NK-92 treated with Interleukin-12 subunit alpha and Interleukin-12 subunit beta, amount 100 ng/mL, for 24 hours (cell line): ENCODE results near the gene PCDHB7.
"Not testable (repeated sequence)": the region's sequence is repeated elsewhere in the genome, so short reads cannot be mapped to it uniquely, and the experiment has no call there.

Experiments used
- DNase-seq: peaks from one replicate; lab custom pipeline; 2025; lab: John Stamatoyannopoulos, UW

Gene PCDHB7

DNA sequence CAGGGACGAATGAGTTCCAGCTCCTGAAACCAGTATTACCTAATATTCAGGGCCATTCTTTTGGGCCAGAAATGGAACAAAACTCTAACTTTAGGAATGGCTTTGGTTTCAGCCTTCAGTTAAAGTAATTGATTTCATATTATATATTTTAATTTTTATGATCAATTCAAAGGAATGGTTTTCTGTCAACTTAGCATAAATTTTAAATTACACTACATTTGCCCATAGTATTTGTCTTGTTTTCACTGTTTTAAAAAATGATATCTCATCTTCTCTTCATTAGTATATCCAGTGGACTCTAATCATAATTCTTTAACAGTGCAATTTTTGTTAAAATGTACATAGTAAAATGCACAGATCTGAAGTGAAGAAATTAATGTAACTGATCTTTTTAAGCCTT, 7.9 kb downstream of the PCDHB7 start:
- DNase-seq: no peak

DNA sequence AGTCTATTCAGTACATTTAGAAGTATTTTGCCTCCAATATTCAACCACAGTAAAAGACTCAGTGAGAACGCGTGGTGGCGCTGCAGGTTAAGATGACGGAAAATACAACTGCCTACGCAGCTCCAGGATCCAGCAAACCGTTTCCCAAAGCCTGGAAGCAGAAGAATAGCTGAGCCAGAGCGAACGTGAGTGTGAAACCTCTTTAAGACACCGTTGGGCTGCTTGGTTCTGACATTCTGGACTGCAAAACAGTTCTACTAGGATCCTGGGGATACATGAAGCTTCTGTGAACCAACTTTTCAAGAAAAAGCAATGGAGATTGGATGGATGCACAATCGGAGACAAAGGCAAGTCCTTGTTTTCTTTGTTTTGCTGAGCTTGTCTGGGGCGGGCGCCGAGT, 9.8 kb downstream of the PCDHB7 start, which contains the start of gene PCDHB16:
PCDHB16 (plus strand) TSS at position 140 of the 400 bp plus-strand sequence; CDS start at position 313, 173 bp downstream.
- no peak for DNase-seq

DNA sequence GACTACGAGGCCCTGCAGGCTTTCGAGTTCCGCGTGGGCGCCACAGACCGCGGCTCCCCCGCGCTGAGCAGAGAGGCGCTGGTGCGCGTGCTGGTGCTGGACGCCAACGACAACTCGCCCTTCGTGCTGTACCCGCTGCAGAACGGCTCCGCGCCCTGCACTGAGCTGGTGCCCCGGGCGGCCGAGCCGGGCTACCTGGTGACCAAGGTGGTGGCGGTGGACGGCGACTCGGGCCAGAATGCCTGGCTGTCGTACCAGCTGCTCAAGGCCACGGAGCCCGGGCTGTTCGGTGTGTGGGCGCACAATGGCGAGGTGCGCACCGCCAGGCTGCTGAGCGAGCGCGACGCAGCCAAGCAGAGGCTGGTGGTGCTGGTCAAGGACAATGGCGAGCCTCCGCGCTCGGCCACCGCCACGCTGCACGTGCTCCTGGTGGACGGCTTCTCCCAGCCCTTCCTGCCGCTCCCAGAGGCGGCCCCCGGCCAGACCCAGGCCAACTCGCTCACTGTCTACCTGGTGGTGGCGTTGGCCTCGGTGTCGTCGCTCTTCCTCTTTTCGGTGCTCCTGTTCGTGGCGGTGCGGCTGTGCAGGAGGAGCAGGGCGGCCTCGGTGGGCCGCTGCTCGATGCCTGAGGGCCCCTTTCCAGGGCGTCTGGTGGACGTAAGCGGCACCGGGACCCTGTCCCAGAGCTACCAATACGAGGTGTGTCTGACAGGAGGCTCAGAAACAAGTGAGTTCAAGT, 11.8 kb downstream of the PCDHB7 start:
- DNase-seq: not testable (repeated sequence)

DNA sequence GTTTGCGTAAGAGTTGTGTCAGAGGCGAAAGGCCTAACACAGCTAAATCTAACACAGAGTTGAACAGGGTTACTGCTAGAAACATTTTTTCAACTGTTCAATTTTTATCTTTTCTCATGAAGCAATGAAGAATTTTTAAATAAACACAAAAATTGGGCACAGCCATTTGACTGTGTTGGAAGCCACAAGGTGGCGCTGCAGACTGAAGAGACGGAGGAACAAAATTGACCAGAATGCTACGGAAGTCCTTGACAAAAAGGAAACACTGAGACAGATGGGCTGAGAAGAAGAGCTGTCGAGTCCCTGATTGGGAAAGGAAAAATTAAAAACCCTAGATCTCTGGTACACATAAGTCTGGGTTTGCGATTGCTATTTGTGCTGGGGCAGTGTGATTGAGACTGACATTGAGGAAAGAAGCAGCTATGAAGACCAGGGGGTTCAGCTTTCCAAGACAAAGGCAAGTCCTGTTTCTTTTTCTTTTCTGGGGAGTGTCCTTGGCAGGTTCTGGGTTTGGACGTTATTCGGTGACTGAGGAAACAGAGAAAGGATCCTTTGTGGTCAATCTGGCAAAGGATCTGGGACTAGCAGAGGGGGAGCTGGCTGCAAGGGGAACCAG, 14.6 kb downstream of the PCDHB7 start, which contains the start of gene PCDHB9:
PCDHB9 (plus strand) TSS at position 265 of the 616 bp plus-strand sequence; CDS start at position 423, 158 bp downstream.
- no peak for DNase-seq

DNA sequence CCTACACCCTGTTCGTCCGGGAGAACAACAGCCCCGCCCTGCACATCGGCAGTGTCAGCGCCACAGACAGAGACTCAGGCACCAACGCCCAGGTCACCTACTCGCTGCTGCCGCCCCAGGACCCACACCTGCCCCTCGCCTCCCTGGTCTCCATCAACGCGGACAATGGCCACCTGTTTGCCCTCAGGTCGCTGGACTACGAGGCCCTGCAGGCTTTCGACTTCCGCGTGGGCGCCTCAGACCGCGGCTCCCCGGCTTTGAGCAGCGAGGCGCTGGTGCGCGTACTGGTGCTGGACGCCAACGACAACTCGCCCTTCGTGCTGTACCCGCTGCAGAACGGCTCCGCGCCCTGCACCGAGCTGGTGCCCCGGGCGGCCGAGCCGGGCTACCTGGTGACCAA, 16.2 kb downstream of the PCDHB7 start:
- DNase-seq: not testable (repeated sequence)

DNA sequence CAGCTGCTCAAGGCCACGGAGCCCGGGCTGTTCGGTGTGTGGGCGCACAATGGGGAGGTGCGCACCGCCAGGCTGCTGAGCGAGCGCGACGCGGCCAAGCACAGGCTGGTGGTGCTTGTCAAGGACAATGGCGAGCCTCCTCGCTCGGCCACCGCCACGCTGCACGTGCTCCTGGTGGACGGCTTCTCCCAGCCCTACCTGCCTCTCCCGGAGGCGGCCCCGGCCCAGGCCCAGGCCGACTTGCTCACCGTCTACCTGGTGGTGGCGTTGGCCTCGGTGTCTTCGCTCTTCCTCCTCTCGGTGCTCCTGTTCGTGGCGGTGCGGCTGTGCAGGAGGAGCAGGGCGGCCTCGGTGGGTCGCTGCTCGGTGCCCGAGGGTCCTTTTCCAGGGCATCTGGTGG, 16.7 kb downstream of the PCDHB7 start:
- not testable (repeated sequence) for DNase-seq

DNA sequence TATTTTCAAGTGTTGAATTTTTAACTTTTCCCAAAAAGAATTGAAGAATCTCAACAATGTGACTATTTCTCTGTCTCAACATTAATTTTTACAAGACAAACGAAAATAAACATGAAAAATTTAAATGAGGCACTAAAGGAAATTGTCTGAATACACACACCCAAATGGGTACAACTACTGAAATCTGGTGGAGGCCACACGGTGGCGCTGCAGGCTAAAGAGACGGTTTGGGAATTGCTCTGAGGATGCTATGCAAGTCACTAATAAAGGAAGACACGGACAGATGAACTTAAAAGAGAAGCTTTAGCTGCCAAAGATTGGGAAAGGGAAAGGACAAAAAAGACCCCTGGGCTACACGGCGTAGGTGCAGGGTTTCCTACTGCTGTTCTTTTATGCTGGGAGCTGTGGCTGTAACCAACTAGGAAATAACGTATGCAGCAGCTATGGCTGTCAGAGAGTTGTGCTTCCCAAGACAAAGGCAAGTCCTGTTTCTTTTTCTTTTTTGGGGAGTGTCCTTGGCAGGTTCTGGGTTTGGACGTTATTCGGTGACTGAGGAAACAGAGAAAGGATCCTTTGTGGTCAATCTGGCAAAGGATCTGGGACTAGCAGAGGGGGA, 19.8 kb downstream of the PCDHB7 start, which contains the start of gene PCDHB10:
PCDHB10 (plus strand) TSS at position 244 of the 616 bp plus-strand sequence; CDS start at position 444, 200 bp downstream.
- DNase-seq: peak; percentile 16

DNA sequence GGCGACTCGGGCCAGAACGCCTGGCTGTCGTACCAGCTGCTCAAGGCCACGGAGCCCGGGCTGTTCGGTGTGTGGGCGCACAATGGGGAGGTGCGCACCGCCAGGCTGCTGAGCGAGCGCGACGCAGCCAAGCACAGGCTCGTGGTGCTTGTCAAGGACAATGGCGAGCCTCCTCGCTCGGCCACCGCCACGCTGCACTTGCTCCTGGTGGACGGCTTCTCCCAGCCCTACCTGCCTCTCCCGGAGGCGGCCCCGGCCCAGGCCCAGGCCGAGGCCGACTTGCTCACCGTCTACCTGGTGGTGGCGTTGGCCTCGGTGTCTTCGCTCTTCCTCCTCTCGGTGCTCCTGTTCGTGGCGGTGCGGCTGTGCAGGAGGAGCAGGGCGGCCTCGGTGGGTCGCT, 21.9 kb downstream of the PCDHB7 start:
- DNase-seq: not testable (repeated sequence)

DNA sequence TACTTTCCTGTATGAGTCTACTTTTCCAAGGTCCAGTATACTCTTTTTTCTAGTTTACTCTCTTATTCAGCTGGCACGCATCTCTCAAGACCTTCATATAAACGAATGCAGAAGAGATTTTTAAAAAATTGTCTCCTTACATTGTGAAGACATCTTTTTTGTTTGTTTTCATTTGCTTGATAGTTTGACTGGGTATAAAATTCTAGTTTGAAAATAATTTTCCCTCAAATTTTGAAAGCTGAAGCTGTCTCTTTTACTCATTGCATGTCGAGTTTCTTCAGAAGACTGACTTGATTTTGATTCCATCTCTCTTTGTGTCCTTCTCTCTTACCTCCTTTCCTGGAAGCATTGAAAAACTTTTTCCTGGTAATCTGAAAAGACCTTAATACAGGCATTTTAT, 23.9 kb downstream of the PCDHB7 start:
- DNase-seq: no peak

DNA sequence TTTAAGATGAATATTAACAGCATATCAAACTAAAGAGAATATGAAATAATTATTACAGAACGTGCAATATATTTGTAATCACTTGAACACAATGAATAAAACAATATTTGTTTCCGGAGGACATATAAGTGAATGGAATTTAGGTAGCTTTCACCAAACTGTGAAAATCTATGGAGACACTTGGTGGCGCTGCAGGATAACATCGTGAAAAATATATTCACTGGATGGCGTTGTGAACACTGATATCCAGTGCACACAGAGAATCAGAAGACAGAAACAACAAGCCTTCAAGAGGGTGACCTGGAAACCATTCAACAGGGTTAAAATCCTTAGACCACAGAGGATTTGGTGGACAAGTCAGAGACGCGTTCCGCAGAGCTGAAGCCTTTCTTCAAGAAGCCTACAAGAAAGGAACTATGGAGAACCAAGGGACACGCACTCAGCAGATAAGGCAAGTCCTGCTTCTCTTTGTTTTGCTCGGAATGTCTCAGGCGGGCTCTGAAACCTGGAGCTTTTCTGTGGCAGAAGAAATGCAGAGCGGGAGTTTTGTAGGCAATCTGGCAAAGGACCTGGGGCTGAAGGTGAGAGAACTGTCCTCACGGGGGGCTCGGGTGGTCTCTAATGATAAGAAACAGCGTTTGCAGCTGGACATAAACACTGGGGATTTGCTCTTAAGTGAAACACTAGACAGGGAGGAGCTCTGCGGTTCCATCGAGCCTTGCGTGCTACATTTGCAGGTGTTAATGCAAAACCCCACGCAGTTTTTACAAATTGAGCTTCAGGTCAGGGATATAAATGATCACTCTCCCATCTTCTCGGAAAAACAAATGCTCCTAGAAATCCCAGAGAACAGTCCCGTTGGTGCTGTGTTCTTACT, 27.2 kb downstream of the PCDHB7 start, which contains the start of gene PCDHB11:
PCDHB11 (plus strand) TSS at position 269 of the 877 bp plus-strand sequence; CDS start at position 417, 148 bp downstream.
- DNase-seq: no peak

DNA sequence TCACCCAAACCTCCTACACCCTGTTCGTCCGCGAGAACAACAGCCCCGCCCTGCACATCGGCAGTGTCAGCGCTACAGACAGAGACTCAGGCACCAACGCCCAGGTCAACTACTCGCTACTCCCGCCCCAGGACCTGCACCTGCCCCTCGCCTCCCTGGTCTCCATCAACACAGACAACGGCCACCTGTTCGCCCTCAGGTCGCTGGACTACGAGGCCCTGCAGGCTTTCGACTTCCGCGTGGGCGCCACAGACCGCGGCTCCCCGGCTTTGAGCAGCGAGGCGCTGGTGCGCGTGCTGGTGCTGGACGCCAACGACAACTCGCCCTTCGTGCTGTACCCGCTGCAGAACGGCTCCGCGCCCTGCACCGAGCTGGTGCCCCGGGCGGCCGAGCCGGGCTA, 28.7 kb downstream of the PCDHB7 start:
- DNase-seq: not testable (repeated sequence)

DNA sequence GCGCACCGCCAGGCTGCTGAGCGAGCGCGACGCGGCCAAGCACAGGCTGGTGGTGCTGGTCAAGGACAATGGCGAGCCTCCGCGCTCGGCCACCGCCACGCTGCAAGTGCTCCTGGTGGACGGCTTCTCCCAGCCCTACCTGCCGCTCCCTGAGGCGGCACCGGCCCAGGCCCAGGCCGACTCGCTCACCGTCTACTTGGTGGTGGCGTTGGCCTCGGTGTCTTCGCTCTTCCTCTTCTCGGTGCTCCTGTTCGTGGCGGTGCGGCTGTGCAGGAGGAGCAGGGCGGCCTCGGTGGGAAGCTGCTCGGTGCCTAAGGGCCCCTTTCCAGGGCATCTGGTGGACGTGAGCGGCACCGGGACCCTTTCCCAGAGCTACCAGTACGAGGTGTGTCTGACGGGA, 29.2 kb downstream of the PCDHB7 start:
- not testable (repeated sequence) for DNase-seq

DNA sequence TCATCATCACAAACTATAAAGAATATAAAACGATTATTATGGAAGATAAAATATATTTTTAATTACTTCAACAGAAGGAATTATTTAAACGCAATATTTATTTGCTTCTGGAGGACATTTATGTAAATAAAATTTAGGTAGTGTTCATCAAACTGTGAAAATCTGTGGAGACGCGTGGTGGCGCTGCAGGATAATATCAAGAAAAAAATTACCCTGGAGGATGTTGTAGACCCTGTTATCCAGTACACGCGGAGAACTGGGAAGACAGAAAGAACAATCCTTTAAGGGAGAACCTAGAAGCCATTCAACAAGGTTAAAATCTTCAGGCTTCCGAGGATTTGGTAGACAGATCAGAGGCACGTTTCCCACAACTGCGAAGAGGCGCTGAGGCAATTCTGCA, 36.0 kb downstream of the PCDHB7 start, which contains the start of gene PCDHB12:
PCDHB12 (plus strand) TSS at position 242 of the 400 bp plus-strand sequence. CDS start 189 bp downstream, outside the sequence.
- DNase-seq: no peak

DNA sequence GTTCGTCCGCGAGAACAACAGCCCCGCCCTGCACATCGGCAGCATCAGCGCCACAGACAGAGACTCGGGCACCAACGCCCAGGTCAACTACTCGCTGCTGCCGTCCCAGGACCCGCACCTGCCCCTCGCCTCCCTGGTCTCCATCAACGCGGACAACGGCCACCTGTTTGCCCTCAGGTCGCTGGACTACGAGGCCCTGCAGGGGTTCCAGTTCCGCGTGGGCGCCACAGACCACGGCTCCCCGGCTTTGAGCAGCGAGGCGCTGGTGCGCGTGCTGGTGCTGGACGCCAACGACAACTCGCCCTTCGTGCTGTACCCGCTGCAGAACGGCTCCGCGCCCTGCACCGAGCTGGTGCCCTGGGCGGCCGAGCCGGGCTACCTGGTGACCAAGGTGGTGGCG, 37.8 kb downstream of the PCDHB7 start:
- not testable (repeated sequence) for DNase-seq

DNA sequence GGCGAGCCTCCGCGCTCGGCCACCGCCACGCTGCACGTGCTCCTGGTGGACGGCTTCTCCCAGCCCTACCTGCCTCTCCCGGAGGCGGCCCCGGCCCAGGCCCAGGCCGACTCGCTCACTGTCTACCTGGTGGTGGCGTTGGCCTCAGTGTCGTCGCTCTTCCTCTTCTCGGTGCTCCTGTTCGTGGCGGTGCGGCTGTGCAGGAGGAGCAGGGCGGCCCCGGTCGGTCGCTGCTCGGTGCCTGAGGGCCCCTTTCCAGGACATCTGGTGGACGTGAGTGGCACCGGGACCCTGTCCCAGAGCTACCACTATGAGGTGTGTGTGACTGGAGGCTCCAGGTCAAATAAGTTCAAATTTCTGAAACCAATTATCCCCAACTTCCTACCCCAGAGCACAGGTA, 38.4 kb downstream of the PCDHB7 start:
- DNase-seq: not testable (repeated sequence)

DNA sequence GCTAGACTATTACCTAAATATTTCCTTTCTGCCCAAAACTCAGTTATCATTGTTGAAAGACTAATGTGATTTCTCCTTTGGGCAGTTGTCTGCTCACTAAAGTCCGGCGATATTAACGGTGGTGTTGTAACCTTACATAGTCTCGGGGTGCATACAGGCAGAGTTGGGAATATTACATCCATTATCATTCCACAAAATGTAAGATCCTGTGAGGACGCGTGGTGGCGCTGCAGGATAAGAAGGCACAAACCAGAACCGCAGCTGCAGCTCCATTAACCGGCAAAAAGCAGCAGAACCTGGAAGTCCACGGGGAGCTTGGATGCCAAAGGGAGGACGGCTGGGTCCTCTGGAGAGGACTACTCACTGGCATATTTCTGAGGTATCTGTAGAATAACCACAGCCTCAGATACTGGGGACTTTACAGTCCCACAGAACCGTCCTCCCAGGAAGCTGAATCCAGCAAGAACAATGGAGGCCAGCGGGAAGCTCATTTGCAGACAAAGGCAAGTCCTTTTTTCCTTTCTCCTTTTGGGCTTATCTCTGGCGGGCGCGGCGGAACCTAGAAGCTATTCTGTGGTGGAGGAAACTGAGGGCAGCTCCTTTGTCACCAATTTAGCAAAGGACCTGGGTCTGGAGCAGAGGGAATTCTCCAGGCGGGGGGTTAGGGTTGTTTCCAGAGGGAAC, 41.4 kb downstream of the PCDHB7 start, which contains the start of gene PCDHB13:
PCDHB13 (plus strand) TSS at position 264 of the 684 bp plus-strand sequence; CDS start at position 469, 205 bp downstream.
- DNase-seq: not testable (repeated sequence)

DNA sequence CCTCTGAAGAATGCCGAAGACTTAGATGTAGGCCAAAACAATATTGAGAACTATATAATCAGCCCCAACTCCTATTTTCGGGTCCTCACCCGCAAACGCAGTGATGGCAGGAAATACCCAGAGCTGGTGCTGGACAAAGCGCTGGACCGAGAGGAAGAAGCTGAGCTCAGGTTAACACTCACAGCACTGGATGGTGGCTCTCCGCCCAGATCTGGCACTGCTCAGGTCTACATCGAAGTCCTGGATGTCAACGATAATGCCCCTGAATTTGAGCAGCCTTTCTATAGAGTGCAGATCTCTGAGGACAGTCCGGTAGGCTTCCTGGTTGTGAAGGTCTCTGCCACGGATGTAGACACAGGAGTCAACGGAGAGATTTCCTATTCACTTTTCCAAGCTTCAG, 42.1 kb downstream of the PCDHB7 start:
- DNase-seq: not testable (repeated sequence)

DNA sequence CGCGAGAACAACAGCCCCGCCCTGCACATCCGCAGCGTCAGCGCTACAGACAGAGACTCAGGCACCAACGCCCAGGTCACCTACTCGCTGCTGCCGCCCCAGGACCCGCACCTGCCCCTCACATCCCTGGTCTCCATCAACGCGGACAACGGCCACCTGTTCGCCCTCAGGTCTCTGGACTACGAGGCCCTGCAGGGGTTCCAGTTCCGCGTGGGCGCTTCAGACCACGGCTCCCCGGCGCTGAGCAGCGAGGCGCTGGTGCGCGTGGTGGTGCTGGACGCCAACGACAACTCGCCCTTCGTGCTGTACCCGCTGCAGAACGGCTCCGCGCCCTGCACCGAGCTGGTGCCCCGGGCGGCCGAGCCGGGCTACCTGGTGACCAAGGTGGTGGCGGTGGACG, 43.1 kb downstream of the PCDHB7 start:
- not testable (repeated sequence) for DNase-seq

DNA sequence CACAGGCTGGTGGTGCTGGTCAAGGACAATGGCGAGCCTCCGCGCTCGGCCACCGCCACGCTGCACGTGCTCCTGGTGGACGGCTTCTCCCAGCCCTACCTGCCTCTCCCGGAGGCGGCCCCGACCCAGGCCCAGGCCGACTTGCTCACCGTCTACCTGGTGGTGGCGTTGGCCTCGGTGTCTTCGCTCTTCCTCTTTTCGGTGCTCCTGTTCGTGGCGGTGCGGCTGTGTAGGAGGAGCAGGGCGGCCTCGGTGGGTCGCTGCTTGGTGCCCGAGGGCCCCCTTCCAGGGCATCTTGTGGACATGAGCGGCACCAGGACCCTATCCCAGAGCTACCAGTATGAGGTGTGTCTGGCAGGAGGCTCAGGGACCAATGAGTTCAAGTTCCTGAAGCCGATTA, 43.6 kb downstream of the PCDHB7 start:
- not testable (repeated sequence) for DNase-seq

DNA sequence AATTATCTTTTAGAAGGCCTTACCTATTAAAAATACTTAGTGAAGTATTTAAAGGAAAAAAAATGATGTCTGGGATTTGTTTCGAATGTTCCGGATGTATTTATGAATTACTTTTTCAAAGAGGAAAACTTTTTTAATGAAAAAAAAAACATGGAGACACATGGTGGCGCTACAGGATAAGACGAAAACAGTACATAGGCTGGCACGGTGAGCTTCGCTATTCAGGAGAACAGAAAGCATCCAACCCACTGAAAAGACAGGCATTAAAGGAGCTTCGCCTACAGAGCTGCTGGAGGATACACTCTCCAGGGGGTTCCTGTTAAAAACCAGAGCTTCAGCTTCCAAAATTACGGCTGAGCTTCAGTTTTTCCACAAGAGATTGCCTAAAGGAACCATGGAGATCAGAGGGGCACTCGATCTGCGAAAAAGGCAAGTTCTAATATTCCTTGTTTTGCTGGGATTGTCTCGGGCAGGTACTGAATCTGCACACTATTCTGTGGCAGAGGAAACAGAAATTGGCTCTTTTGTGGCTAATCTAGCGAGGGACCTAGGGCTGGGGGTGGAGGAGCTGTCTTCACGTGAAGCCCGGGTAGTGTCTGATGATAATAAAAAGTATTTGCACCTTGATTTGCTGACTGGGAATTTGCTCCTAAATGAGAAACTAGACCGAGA, 50.8 kb downstream of the PCDHB7 start, which contains the start of gene PCDHB14:
PCDHB14 (plus strand) TSS at position 232 of the 672 bp plus-strand sequence; CDS start at position 395, 163 bp downstream.
- DNase-seq: no peak
